IPS DF 4.7 (cell line): Measurements from ENCODE around the gene NT5E.
"Not testable (repeated sequence)": the region's sequence is repeated elsewhere in the genome, so short reads cannot be mapped to it uniquely, and the experiment has no call there.

Experiments
- DNase-seq: peaks from one replicate; pipeline ENCODE4 v3.0.0-alpha.2; 2013; ENCODE audit warnings: low spot score; ENCODE audit errors: extremely low read depth

The NT5E gene

GRCh38 chr6:85490516-85491248, 40.8 kb downstream of the NT5E start:
- DNase-seq, result no peak

GRCh38 chr6:85493389-85493788, 43.5 kb downstream of the NT5E start:
- no peak for DNase-seq

GRCh38 chr6:85494547-85495536, 45.0 kb downstream of the NT5E start:
- DNase-seq, result no peak

GRCh38 chr6:85496009-85496579, 46.2 kb downstream of the NT5E start:
- DNase-seq, result no peak

GRCh38 chr6:85496856-85497255, 47.0 kb downstream of the NT5E start:
- DNase-seq, result no peak

- no peak for DNase-seq
Measured at GRCh38 chr6:85498596-85499258, 48.8 kb downstream of the NT5E start.

- no peak for DNase-seq
Measured at GRCh38 chr6:85506441-85507093, 56.7 kb downstream of the NT5E start.

- DNase-seq, result no peak
Measured at GRCh38 chr6:85516168-85516567, 66.3 kb downstream of the NT5E start.

- DNase-seq, result not testable (repeated sequence)
Measured at GRCh38 chr6:85524281-85524680, 74.4 kb downstream of the NT5E start.

- no peak for DNase-seq
Measured at GRCh38 chr6:85537055-85537494, 87.2 kb downstream of the NT5E start.

GRCh38 chr6:85544776-85545175, 94.9 kb downstream of the NT5E start:
- no peak for DNase-seq
